T-helper 1 cell treated with Interleukin-12 subunit alpha and Interleukin-12 subunit beta and Interleukin-4 antibody, amounts not matched to agents 30 μg/mL and 1 μg/mL, for 36 hours (primary cell): Measurements from ENCODE around the gene ZNF75A.

Source experiments
- H3K27ac Mint-ChIP-seq: one replicate; pipeline ENCODE4 v1.8.0; 2021; ENCODE audit warnings: mild to moderate bottlenecking, mixed read lengths
- H3K27me3 Mint-ChIP-seq: one replicate; pipeline ENCODE4 v1.8.0; 2021; ENCODE audit warnings: low read depth, mixed read lengths
- H3K36me3 Mint-ChIP-seq: one replicate; pipeline ENCODE4 v1.8.0; 2021; ENCODE audit warnings: low read depth, mixed read lengths
- H3K4me1 Mint-ChIP-seq: one replicate; pipeline ENCODE4 v1.8.0; 2021; ENCODE audit warnings: low read depth, mixed read lengths
- H3K4me3 Mint-ChIP-seq: one replicate; pipeline ENCODE4 v1.8.0; 2021; ENCODE audit warnings: mild to moderate bottlenecking, moderate library complexity, mixed read lengths
- H3K9me3 Mint-ChIP-seq: one replicate; pipeline ENCODE4 v1.8.0; 2021; ENCODE audit warnings: mixed read lengths

Gene ZNF75A

GRCh38 chr16:3321816-3322215 is 16.5 kb downstream of the ZNF75A start:
- H3K4me1 Mint-ChIP-seq = no peaks in the 10 kb centered on the region
- H3K27ac Mint-ChIP-seq = no peak overlapping the region
- H3K36me3 Mint-ChIP-seq = peaks cover 33% of the 10 kb centered on the region
- H3K9me3 Mint-ChIP-seq = peaks cover 70% of the 10 kb centered on the region
- H3K27me3 Mint-ChIP-seq = no peaks in the 10 kb centered on the region
- H3K4me3 Mint-ChIP-seq = no peak overlapping the region

GRCh38 chr16:3327514-3327913 is 22.2 kb downstream of the ZNF75A start:
- Mint-ChIP-seq H3K9me3 (peaks cover 49% of the 10 kb centered on the region), H3K36me3 (no peaks in the 10 kb centered on the region), H3K4me1 (no peaks in the 10 kb centered on the region), H3K27ac (no peak overlapping the region), H3K4me3 (no peak overlapping the region), H3K27me3 (no peaks in the 10 kb centered on the region)

- Mint-ChIP-seq H3K4me3 (no peak overlapping the region), H3K4me1 (no peaks in the 10 kb centered on the region), H3K27ac (no peak overlapping the region), H3K36me3 (no peaks in the 10 kb centered on the region), H3K9me3 (peaks cover 48% of the 10 kb centered on the region), H3K27me3 (no peaks in the 10 kb centered on the region)
Observed at GRCh38 chr16:3328104-3328503, 22.8 kb downstream of the ZNF75A start.

- Mint-ChIP-seq H3K9me3 (peaks cover 46% of the 10 kb centered on the region), H3K27ac (no peak overlapping the region), H3K36me3 (no peaks in the 10 kb centered on the region), H3K4me3 (no peak overlapping the region), H3K27me3 (no peaks in the 10 kb centered on the region), H3K4me1 (no peaks in the 10 kb centered on the region)
Observed at GRCh38 chr16:3328643-3329042, 23.3 kb downstream of the ZNF75A start.

GRCh38 chr16:3346041-3346440 is 40.7 kb downstream of the ZNF75A start:
- no peaks in the 10 kb centered on the region for H3K27me3 Mint-ChIP-seq
- H3K27ac Mint-ChIP-seq = no peak overlapping the region
- no peaks in the 10 kb centered on the region for H3K4me1 Mint-ChIP-seq
- H3K4me3 Mint-ChIP-seq = no peak overlapping the region
- H3K9me3 Mint-ChIP-seq = peaks cover 34% of the 10 kb centered on the region
- no peaks in the 10 kb centered on the region for H3K36me3 Mint-ChIP-seq

- no peak overlapping the region for H3K4me3 Mint-ChIP-seq
- H3K4me1 Mint-ChIP-seq = no peaks in the 10 kb centered on the region
- H3K27me3 Mint-ChIP-seq = no peaks in the 10 kb centered on the region
- peaks cover 39% of the 10 kb centered on the region for H3K9me3 Mint-ChIP-seq
- no peak overlapping the region for H3K27ac Mint-ChIP-seq
- H3K36me3 Mint-ChIP-seq = no peaks in the 10 kb centered on the region
Observed at GRCh38 chr16:3347586-3347985, 42.3 kb downstream of the ZNF75A start.

GRCh38 chr16:3348547-3349167 is 43.4 kb downstream of the ZNF75A start:
- H3K36me3 Mint-ChIP-seq = no peaks in the 10 kb centered on the region
- no peak overlapping the region for H3K4me3 Mint-ChIP-seq
- H3K27me3 Mint-ChIP-seq = no peaks in the 10 kb centered on the region
- H3K4me1 Mint-ChIP-seq = no peaks in the 10 kb centered on the region
- no peak overlapping the region for H3K27ac Mint-ChIP-seq
- H3K9me3 Mint-ChIP-seq = peaks cover 38% of the 10 kb centered on the region

GRCh38 chr16:3349175-3349574 is 43.9 kb downstream of the ZNF75A start:
- H3K27me3 Mint-ChIP-seq = no peaks in the 10 kb centered on the region
- H3K27ac Mint-ChIP-seq = no peak overlapping the region
- no peaks in the 10 kb centered on the region for H3K4me1 Mint-ChIP-seq
- peaks cover 40% of the 10 kb centered on the region for H3K9me3 Mint-ChIP-seq
- no peak overlapping the region for H3K4me3 Mint-ChIP-seq
- H3K36me3 Mint-ChIP-seq = no peaks in the 10 kb centered on the region

GRCh38 chr16:3355589-3355988 is 50.3 kb downstream of the ZNF75A start, which contains the start of gene OR2C1:
Gene OR2C1, plus strand, starts transcription at chr16:3355889. Its CDS starts 52 bp downstream, at chr16:3355941.
- Mint-ChIP-seq H3K27ac (no peak within 1 kb of the TSS), H3K4me3 (no peak within 1 kb of the TSS), H3K4me1 (no peaks in the 10 kb centered on the region), H3K27me3 (no peaks in the 10 kb centered on the region), H3K9me3 (peaks cover 50% of the 10 kb centered on the region), H3K36me3 (peaks cover 1% of the 10 kb centered on the region)

GRCh38 chr16:3356118-3356517 is 50.8 kb downstream of the ZNF75A start:
- Mint-ChIP-seq H3K36me3 (peaks cover 1% of the 10 kb centered on the region), H3K27me3 (no peaks in the 10 kb centered on the region), H3K4me3 (no peak overlapping the region), H3K4me1 (no peaks in the 10 kb centered on the region), H3K27ac (no peak overlapping the region), H3K9me3 (peaks cover 53% of the 10 kb centered on the region)

- no peak overlapping the region for H3K4me3 Mint-ChIP-seq
- H3K36me3 Mint-ChIP-seq = peaks cover 1% of the 10 kb centered on the region
- no peaks in the 10 kb centered on the region for H3K27me3 Mint-ChIP-seq
Observed at GRCh38 chr16:3358871-3359270, 53.6 kb downstream of the ZNF75A start.

GRCh38 chr16:3362931-3363330 is 57.6 kb downstream of the ZNF75A start:
- Mint-ChIP-seq H3K4me1 (no peaks in the 10 kb centered on the region), H3K9me3 (peaks cover 64% of the 10 kb centered on the region), H3K27ac (no peak overlapping the region), H3K27me3 (no peaks in the 10 kb centered on the region), H3K36me3 (peaks cover 11% of the 10 kb centered on the region), H3K4me3 (no peak overlapping the region)

More at GRCh38 chr16:3358871-3359270, 53.6 kb downstream of the ZNF75A start:
- Mint-ChIP-seq H3K9me3 (peaks cover 63% of the 10 kb centered on the region), H3K4me1 (no peaks in the 10 kb centered on the region), H3K27ac (no peak overlapping the region)

GRCh38 chr16:3363793-3364192 is 58.5 kb downstream of the ZNF75A start:
- Mint-ChIP-seq H3K27me3 (no peaks in the 10 kb centered on the region), H3K36me3 (peaks cover 11% of the 10 kb centered on the region), H3K9me3 (peaks cover 62% of the 10 kb centered on the region), H3K27ac (no peak overlapping the region), H3K4me1 (no peaks in the 10 kb centered on the region), H3K4me3 (no peak overlapping the region)

GRCh38 chr16:3364774-3365427 is 59.6 kb downstream of the ZNF75A start:
- Mint-ChIP-seq H3K27me3 (no peaks in the 10 kb centered on the region), H3K27ac (peak overlapping the region; percentile 76), H3K4me3 (peak overlapping the region; percentile 47), H3K9me3 (peaks cover 55% of the 10 kb centered on the region), H3K4me1 (no peaks in the 10 kb centered on the region), H3K36me3 (peaks cover 11% of the 10 kb centered on the region)
